Esophagus (tissue), 2 donors: ENCODE data around the gene INPP5J. TPM values are rescaled to one million over a fixed set of nuclear protein-coding genes. Genes with fewer than 3 reads are reported as not detected.
"Not testable (repeated sequence)": the region's sequence is repeated elsewhere in the genome, so short reads cannot be mapped to it uniquely, and the experiment has no call there.

ENCODE experiments used
- H3K27ac ChIP-seq, 2 donors: one replicate each; pipeline ENCODE4 v1.5.1; 2013; ENCODE audit warnings: low read depth in 2 of 2, mild to moderate bottlenecking in 2 of 2, inconsistent platforms in 1 of 2, low read length in 1 of 2, moderate library complexity in 1 of 2
- H3K27me3 ChIP-seq, 2 donors: one replicate each; pipeline ENCODE4 v1.6.1; 2013; ENCODE audit warnings: low read length in 2 of 2, control low read depth in 1 of 2, mild to moderate bottlenecking in 1 of 2; ENCODE audit not compliant: insufficient read depth in 2 of 2, control insufficient read depth in 1 of 2
- H3K36me3 ChIP-seq, 2 donors: one replicate each; pipeline ENCODE4 v1.6.1; 2013; ENCODE audit warnings: low read length in 1 of 2; ENCODE audit not compliant: control insufficient read depth in 2 of 2, insufficient read depth in 2 of 2
- H3K4me1 ChIP-seq, 2 donors: one replicate each; pipeline ENCODE4 v1.6.1; 2013; ENCODE audit warnings: low read length in 1 of 2; ENCODE audit not compliant: control insufficient read depth in 2 of 2, insufficient read depth in 2 of 2
- H3K4me3 ChIP-seq, 2 donors: one replicate each; pipeline ENCODE4 v1.5.1; 2013; ENCODE audit warnings: low read length in 2 of 2, mild to moderate bottlenecking in 2 of 2, low read depth in 1 of 2, moderate library complexity in 1 of 2
- H3K9me3 ChIP-seq, 2 donors: one replicate each; pipeline ENCODE4 v1.6.1; 2013; ENCODE audit warnings: mild to moderate bottlenecking in 2 of 2, low read depth in 1 of 2, low read length in 1 of 2, moderate library complexity in 1 of 2; ENCODE audit not compliant: control insufficient read depth in 2 of 2, insufficient read depth in 1 of 2
- WGBS, 2 donors: extraction: QIAGEN DNeasy Blood & Tissue Kit; methylation state at CpG; one replicate each; pipeline ENCODE4 v1.1.7; 2013; 5-methylcytosine and 5-hydroxymethylcytosine counted together
- polyA plus RNA-seq, 2 donors: library from polyadenylated mRNA; stranded (reverse); fragments of 200-250 nt; gene quantifications; one replicate each; pipeline ENCODE4 v1.2.3, GENCODE V29; 2013
- donor health status: healthy with polysubstance abuse.
- donor health status: Bipolar disorder and iron deficiency.

The INPP5J gene
- polyA plus RNA-seq, 2 donors = 1.6 to 3.3 TPM

DNA sequence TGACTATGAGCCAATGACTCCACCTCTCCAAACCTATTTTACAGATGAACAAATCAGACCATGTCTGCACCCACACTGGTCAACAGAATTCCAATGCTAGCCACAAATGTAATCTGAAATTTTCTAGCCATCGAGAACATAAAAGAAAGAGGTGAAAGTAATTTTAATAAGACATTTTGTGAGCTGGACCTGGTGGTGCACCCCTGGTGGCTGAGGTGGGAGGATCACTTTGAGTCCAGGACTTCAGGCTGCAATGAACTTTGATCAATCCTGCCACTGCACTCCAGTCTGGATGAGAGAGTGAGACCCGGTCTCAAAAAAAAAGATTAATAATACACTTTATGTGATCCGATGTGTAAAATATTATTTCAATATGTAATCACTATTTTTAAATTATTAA lies 27.8 kb downstream of the INPP5J start:
- H3K27me3 ChIP-seq = no peaks in the 10 kb centered on the region
- no peaks in the 10 kb centered on the region for H3K9me3 ChIP-seq
- H3K4me1 ChIP-seq = no peaks in the 10 kb centered on the region
- H3K36me3 ChIP-seq = no peaks in the 10 kb centered on the region
- WGBS, 2 donors = 66 to 85% methylated on average over 3 of the region's 3 CpGs
- H3K4me3 ChIP-seq = no peak overlapping the region
- H3K27ac ChIP-seq = no peak overlapping the region

DNA sequence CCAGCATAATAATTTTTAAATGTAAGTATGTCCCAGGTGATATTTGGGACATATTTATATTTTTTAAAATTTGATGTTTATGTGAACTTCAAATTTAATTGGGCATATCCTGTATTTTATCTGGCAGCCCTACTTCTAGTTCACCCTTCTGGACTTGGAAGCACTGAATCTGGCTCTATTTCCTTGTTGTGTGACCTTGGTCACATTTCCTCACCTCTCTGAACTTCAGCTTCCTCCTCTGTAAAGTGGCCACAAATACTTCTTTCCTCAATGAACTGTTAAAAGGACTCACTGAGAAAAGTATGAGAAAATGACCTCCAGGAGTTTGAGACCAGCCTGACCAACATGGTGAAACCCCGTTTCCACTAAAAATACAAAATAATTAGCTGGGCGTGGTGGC lies 29.1 kb downstream of the INPP5J start:
- Histone ChIP-seq H3K36me3 (no peaks in the 10 kb centered on the region), H3K4me1 (peaks cover 3% of the 10 kb centered on the region in 2 donors), H3K27ac (no peak overlapping the region), H3K27me3 (no peaks in the 10 kb centered on the region), H3K4me3 (no peak overlapping the region), H3K9me3 (no peaks in the 10 kb centered on the region)
- WGBS, 2 donors = 84 to 90% methylated on average over 2 of the region's 2 CpGs

- peaks cover 3% of the 10 kb centered on the region in 2 donors for H3K4me1 ChIP-seq
- no peaks in the 10 kb centered on the region for H3K27me3 ChIP-seq
- no peak overlapping the region for H3K4me3 ChIP-seq
- 77 to 78% methylated on average over 3 of the region's 3 CpGs for WGBS, 2 donors
- H3K9me3 ChIP-seq = no peaks in the 10 kb centered on the region
- H3K27ac ChIP-seq = no peak overlapping the region
- no peaks in the 10 kb centered on the region for H3K36me3 ChIP-seq
Observed at GRCh38 chr22:31153357-31153756, 30.6 kb downstream of the INPP5J start.

DNA sequence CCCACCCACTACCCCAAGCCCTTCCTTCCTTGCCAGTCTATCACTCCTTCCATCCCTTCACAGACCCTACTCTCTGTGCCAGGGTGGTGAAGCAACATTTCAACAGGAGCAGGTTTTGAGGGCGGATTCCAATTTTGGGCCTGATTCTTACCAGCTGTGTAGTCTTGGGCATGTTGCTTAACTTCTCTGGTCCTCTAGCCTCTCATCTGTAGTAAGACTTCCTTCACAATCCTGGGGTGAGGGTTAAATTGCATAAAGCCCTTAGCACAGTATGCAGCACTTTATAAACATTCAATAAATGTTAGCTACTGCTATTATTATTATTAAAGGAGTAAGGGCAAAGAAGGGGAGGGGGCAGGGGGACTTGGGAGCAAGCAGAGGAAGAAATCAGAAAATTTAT lies 32.2 kb downstream of the INPP5J start:
- no peaks in the 10 kb centered on the region for H3K36me3 ChIP-seq
- H3K27ac ChIP-seq = peak overlapping the region; percentile 36 to 40
- WGBS, 2 donors = 85 to 87% methylated on average over 1 of the region's 1 CpG
- peaks cover 3% of the 10 kb centered on the region in 2 donors for H3K4me1 ChIP-seq
- H3K9me3 ChIP-seq = no peaks in the 10 kb centered on the region
- no peak overlapping the region for H3K4me3 ChIP-seq
- no peaks in the 10 kb centered on the region for H3K27me3 ChIP-seq

- Histone ChIP-seq H3K27ac (no peak overlapping the region), H3K9me3 (no peaks in the 10 kb centered on the region), H3K36me3 (no peaks in the 10 kb centered on the region), H3K27me3 (no peaks in the 10 kb centered on the region), H3K4me3 (no peak overlapping the region), H3K4me1 (peaks cover 3% of the 10 kb centered on the region in 2 donors)
- WGBS, 2 donors = 24 to 30% methylated on average over 3 of the region's 3 CpGs
Observed at GRCh38 chr22:31155422-31155821, 32.7 kb downstream of the INPP5J start.

DNA sequence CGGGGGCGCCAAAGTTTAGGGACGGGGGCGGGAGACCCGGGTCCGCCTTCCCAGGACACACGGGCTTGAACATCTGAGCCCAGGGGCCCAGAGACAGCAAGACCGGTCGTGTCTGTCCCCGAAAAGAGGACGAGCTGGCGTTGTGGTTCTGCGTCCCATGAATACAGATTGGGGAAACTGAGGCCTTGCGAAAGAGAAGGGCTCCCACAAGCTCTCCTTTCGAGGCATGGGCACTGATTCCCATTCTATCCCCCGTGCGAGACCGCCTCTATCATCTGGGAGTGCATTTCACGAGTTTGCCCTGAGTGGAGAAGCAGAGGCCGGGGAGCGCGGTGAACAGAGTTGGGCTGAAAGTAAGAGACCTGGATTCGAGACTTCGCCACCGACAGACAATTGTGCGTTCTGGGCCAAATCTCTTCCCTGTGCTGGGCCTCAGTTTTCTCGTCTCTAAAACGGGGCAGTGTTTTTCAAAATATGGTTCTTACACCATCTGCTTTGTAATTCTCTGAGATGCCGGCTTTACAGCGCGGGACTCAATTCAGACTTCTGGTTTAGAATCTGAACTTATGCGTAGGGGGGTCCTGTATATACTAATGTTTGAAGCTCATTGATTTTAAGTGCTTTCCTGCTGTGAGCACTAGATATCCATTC lies 37.7 kb downstream of the INPP5J start:
- peaks cover 0 to under 1% of the 10 kb centered on the region in 2 donors for H3K36me3 ChIP-seq
- H3K4me1 ChIP-seq = peaks cover 3% of the 10 kb centered on the region in 2 donors
- no peaks in the 10 kb centered on the region for H3K27me3 ChIP-seq
- 1 to 3% methylated on average over 32 of the region's 32 CpGs for WGBS, 2 donors
- peak overlapping the region; percentile 92 to 95 for H3K27ac ChIP-seq
- no peaks in the 10 kb centered on the region for H3K9me3 ChIP-seq
- peak overlapping the region; percentile 70 to 96 for H3K4me3 ChIP-seq

GRCh38 chr22:31161386-31161785 lies 38.6 kb downstream of the INPP5J start:
- Histone ChIP-seq H3K9me3 (no peaks in the 10 kb centered on the region), H3K27me3 (no peaks in the 10 kb centered on the region), H3K27ac (no peak overlapping the region), H3K36me3 (peaks cover 0 to 3% of the 10 kb centered on the region in 2 donors), H3K4me1 (no peaks in the 10 kb centered on the region), H3K4me3 (peak overlapping the region in 1 of 2 donors; percentile 96)

- Histone ChIP-seq H3K9me3 (no peaks in the 10 kb centered on the region), H3K27me3 (no peaks in the 10 kb centered on the region), H3K4me1 (no peaks in the 10 kb centered on the region), H3K36me3 (peaks cover 0 to 3% of the 10 kb centered on the region in 2 donors), H3K27ac (peak overlapping the region in 1 of 2 donors; percentile 1), H3K4me3 (no peak overlapping the region)
- WGBS, 2 donors = 38 to 42% methylated on average over 5 of the region's 5 CpGs
Observed at GRCh38 chr22:31162015-31162765, 39.4 kb downstream of the INPP5J start.

GRCh38 chr22:31170971-31171370 lies 48.2 kb downstream of the INPP5J start:
- H3K9me3 ChIP-seq = no peaks in the 10 kb centered on the region
- 97 to 98% methylated on average over 4 of the region's 4 CpGs for WGBS, 2 donors
- no peaks in the 10 kb centered on the region for H3K4me1 ChIP-seq
- no peak overlapping the region for H3K4me3 ChIP-seq
- no peaks in the 10 kb centered on the region for H3K27me3 ChIP-seq
- H3K36me3 ChIP-seq = no peaks in the 10 kb centered on the region
- H3K27ac ChIP-seq = no peak overlapping the region

DNA sequence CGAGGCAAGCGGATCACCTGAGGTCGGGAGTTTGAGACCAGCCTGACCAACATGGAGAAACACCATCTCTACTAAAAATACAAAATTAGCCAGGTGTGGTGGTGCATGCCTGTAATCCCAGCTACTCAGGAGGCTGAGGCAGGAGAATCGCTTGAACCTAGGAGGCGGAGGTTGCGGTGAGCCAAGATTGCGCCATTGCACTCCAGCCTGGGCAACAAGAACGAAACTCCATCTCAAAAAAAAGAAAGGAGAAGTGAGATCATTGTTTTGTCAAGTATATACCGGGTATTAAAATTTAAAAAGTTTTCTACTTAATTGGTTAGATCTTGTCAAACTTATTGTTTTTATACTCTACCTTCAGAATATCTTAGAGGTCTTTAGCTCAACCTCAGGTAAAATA lies 49.0 kb downstream of the INPP5J start:
- 95 to 97% methylated on average over 9 of the region's 9 CpGs for WGBS, 2 donors
- not testable (repeated sequence) for H3K36me3 ChIP-seq, H3K4me3 ChIP-seq, H3K9me3 ChIP-seq, H3K4me1 ChIP-seq, H3K27me3 ChIP-seq, H3K27ac ChIP-seq
